Stimulated activated CD8-positive, alpha-beta memory T cell treated with anti-CD3 and anti-CD28 coated beads, Interleukin-4, amount 100 ng/mL, for 4 hours (primary cell): ENCODE results near the gene ARX.

Source experiments
- DNase-seq, 2 donors: peaks; one replicate each; pipeline ENCODE4 v3.0.0-alpha.2; 2020; ENCODE audit warnings: low read depth in 2 of 2, low spot score in 1 of 2

Gene ARX

GRCh38 chrX:25001808-25002660, 13.7 kb downstream of the ARX start:
- no peak for DNase-seq

GRCh38 chrX:24999511-24999910, 16.3 kb downstream of the ARX start:
- no peak for DNase-seq

- DNase-seq = no peak
Measured at GRCh38 chrX:24996096-24996709, 19.6 kb downstream of the ARX start.

- no peak for DNase-seq
Measured at GRCh38 chrX:24993879-24994278, 21.9 kb downstream of the ARX start.

GRCh38 chrX:24990535-24990934, 25.2 kb downstream of the ARX start:
- no peak for DNase-seq

- DNase-seq = no peak
Measured at GRCh38 chrX:24988314-24988713, 27.5 kb downstream of the ARX start.

- DNase-seq = no peak
Measured at GRCh38 chrX:24987731-24988130, 28.0 kb downstream of the ARX start.

- no peak for DNase-seq
Measured at GRCh38 chrX:24985120-24985519, 30.6 kb downstream of the ARX start.

- DNase-seq = no peak
Measured at GRCh38 chrX:24983931-24984330, 31.8 kb downstream of the ARX start.

GRCh38 chrX:24982306-24982965, 33.3 kb downstream of the ARX start:
- DNase-seq = no peak

GRCh38 chrX:24981030-24981429, 34.7 kb downstream of the ARX start:
- no peak for DNase-seq

- DNase-seq = no peak
Measured at GRCh38 chrX:24979081-24979480, 36.7 kb downstream of the ARX start.

GRCh38 chrX:24969812-24970211, 46.0 kb downstream of the ARX start:
- DNase-seq = no peak

GRCh38 chrX:24965372-24965771, 50.4 kb downstream of the ARX start:
- no peak for DNase-seq

- no peak for DNase-seq
Measured at GRCh38 chrX:24963823-24964222, 51.9 kb downstream of the ARX start.

GRCh38 chrX:24961809-24962208, 54.0 kb downstream of the ARX start:
- no peak for DNase-seq

- no peak for DNase-seq
Measured at GRCh38 chrX:24956828-24957227, 58.9 kb downstream of the ARX start.

- no peak for DNase-seq
Measured at GRCh38 chrX:24955372-24955930, 60.3 kb downstream of the ARX start.

GRCh38 chrX:24954732-24955131, 61.0 kb downstream of the ARX start:
- DNase-seq = no peak
